H1 (cell line): ENCODE data around the gene ITIH6. TPM values are rescaled to one million over a fixed set of nuclear protein-coding genes. Genes with fewer than 3 reads are reported as not detected.

ENCODE experiments used
- CTCF ChIA-PET: fragments of 300-600 bp; sonication (Branson Sonifier 250); formaldehyde crosslinking; loops from one replicate; lab custom pipeline; 2021; ENCODE audit not compliant: partially characterized antibody; lab: Charles Lee
- POLR2A ChIA-PET: fragments of 300-600 bp; sonication (Branson Sonifier 250); formaldehyde crosslinking; loops from one replicate; lab custom pipeline; 2021; ENCODE audit warnings: inconsistent platforms; ENCODE audit not compliant: partially characterized antibody; lab: Charles Lee
- DNase-seq, 2 experiments: peaks; one replicate each; pipeline versions ENCODE4 v3.0.0 to v3.0.0-alpha.2; 2010 to 2022; ENCODE audit warnings: low spot score in 2 of 2, low read depth in 1 of 2, mixed read lengths in 1 of 2
- FAIRE-seq: peaks from 2 replicates; lab custom pipeline; 2011; peaks lifted over from hg19 to GRCh38; lab: Jason Lieb, UNC
- H2AFZ ChIP-seq: 2 replicates; pipeline ENCODE4 v1.8.1; 2012; ENCODE audit warnings: low read length, inconsistent platforms
- H2AK5ac ChIP-seq: 2 replicates; pipeline ENCODE4 v1.6.1; 2013; ENCODE audit warnings: low read depth, low read length
- H2BK120ac ChIP-seq: replicated peaks from 2 replicates; pipeline ENCODE3; 2013; ENCODE audit warnings: low read depth, low read length, inconsistent platforms
- H2BK12ac ChIP-seq: 2 replicates; pipeline ENCODE4 v1.6.1; 2013; ENCODE audit warnings: low read depth, low read length
- H2BK15ac ChIP-seq: 2 replicates; pipeline ENCODE4 v1.6.1; 2013; ENCODE audit warnings: low read length
- H2BK20ac ChIP-seq: 2 replicates; pipeline ENCODE4 v1.6.1; 2013; ENCODE audit warnings: low read length
- H2BK5ac ChIP-seq: 2 replicates; pipeline ENCODE4 v1.6.1; 2013; ENCODE audit warnings: low read depth, low read length
- H3K14ac ChIP-seq: 2 replicates; pipeline ENCODE4 v1.6.1; 2013; ENCODE audit warnings: inconsistent platforms; ENCODE audit not compliant: insufficient read length
- H3K18ac ChIP-seq: 2 replicates; pipeline ENCODE4 v1.6.1; 2013; ENCODE audit warnings: low read length; ENCODE audit errors: extremely low read depth
- H3K23ac ChIP-seq: 2 replicates; pipeline ENCODE4 v1.6.1; 2013; ENCODE audit warnings: inconsistent platforms; ENCODE audit not compliant: insufficient read length
- H3K23me2 ChIP-seq: 2 replicates; pipeline ENCODE4 v1.6.1; 2013; ENCODE audit warnings: low read depth, low read length
- H3K27ac ChIP-seq: 2 replicates; pipeline ENCODE4 v1.6.1; 2011; ENCODE audit warnings: low read depth, low read length, inconsistent platforms
- H3K27me3 ChIP-seq, 4 experiments: replicated peaks in 1 of 4; 1 replicate in 1 of 4; 2 replicates in 3 of 4; pipeline versions ENCODE4 v1.6.1 to v1.8.1; 2011 to 2013; ENCODE audit warnings: low read length in 3 of 4, mild to moderate bottlenecking in 3 of 4, inconsistent platforms in 2 of 4, mixed read lengths in 2 of 4, moderate library complexity in 1 of 4; ENCODE audit not compliant: control insufficient read depth in 3 of 4, insufficient read depth in 3 of 4; ENCODE audit errors: extremely low read depth in 1 of 4
- H3K36me3 ChIP-seq, 4 experiments: 2 replicates each; pipeline versions ENCODE4 v1.6.1 to v1.8.1; 2011 to 2013; ENCODE audit warnings: mild to moderate bottlenecking in 4 of 4, low read length in 3 of 4, moderate library complexity in 2 of 4, control low read depth in 1 of 4, inconsistent platforms in 1 of 4; ENCODE audit not compliant: insufficient read depth in 4 of 4, control insufficient read depth in 2 of 4
- H3K4ac ChIP-seq: replicated peaks from 2 replicates; pipeline ENCODE3; 2013; ENCODE audit warnings: low read length, low read depth, mixed read lengths, inconsistent platforms; ENCODE audit not compliant: insufficient read length
- H3K4me1 ChIP-seq, 4 experiments: replicated peaks in 1 of 4; 1 replicate in 1 of 4; 2 replicates in 3 of 4; pipeline versions ENCODE4 v1.6.1 to v1.8.1; 2011 to 2013; ENCODE audit warnings: low read length in 3 of 4, inconsistent platforms in 2 of 4, mixed read lengths in 1 of 4; ENCODE audit not compliant: insufficient read depth in 4 of 4, control insufficient read depth in 3 of 4
- H3K4me2 ChIP-seq, 2 experiments: 2 replicates each; pipeline versions ENCODE4 v1.6.1 to v1.8.1; 2011 to 2013; ENCODE audit warnings: low read depth in 2 of 2, low read length in 2 of 2, control low read depth in 1 of 2, inconsistent platforms in 1 of 2, mild to moderate bottlenecking in 1 of 2; ENCODE audit not compliant: insufficient read depth in 1 of 2
- H3K4me3 ChIP-seq, 4 experiments: fragments of 200-600, 300-600 bp in 1 of 4; sonication (generic), shearing (Covaris generic), sonication (Bioruptor Twin) in 1 of 4; 2 replicates each; pipeline versions ENCODE4 v1.5.1 to v1.8.1; 2011 to 2016; ENCODE audit warnings: low read length in 4 of 4, low read depth in 3 of 4, control low read depth in 2 of 4, inconsistent platforms in 2 of 4, mild to moderate bottlenecking in 2 of 4, mixed read lengths in 1 of 4, moderate library complexity in 1 of 4; ENCODE audit not compliant: insufficient read depth in 2 of 4; ENCODE audit errors: extremely low read depth in 1 of 4
- H3K56ac ChIP-seq: replicated peaks from 2 replicates; pipeline ENCODE3; 2013; ENCODE audit warnings: low read depth, mild to moderate bottlenecking, mixed read lengths, low read length, inconsistent platforms; ENCODE audit not compliant: insufficient read length
- H3K79me1 ChIP-seq: 2 replicates; pipeline ENCODE4 v1.6.1; 2013; ENCODE audit warnings: low read depth, low read length, control low read depth
- H3K79me2 ChIP-seq, 2 experiments: 2 replicates each; pipeline versions ENCODE4 v1.6.1 to v1.8.1; 2012 to 2013; ENCODE audit warnings: low read length in 2 of 2, mild to moderate bottlenecking in 2 of 2, inconsistent platforms in 1 of 2; ENCODE audit not compliant: insufficient read depth in 2 of 2, control insufficient read depth in 1 of 2
- H3K9ac ChIP-seq, 4 experiments: replicated peaks in 1 of 4; 1 replicate in 1 of 4; 2 replicates in 3 of 4; pipeline versions ENCODE4 v1.6.1 to v1.8.1; 2011 to 2013; ENCODE audit warnings: low read depth in 3 of 4, low read length in 3 of 4, control low read depth in 2 of 4, mild to moderate bottlenecking in 2 of 4, moderate library complexity in 2 of 4, inconsistent platforms in 1 of 4; ENCODE audit errors: extremely low read depth in 1 of 4
- H3K9me3 ChIP-seq, 2 experiments: 2 replicates each; pipeline versions ENCODE4 v1.6.1 to v1.8.1; 2012 to 2013; ENCODE audit warnings: mild to moderate bottlenecking in 2 of 2, moderate library complexity in 2 of 2, control low read depth in 1 of 2, inconsistent platforms in 1 of 2, low read depth in 1 of 2, low read length in 1 of 2, mixed read lengths in 1 of 2; ENCODE audit not compliant: insufficient read depth in 2 of 2
- H4K20me1 ChIP-seq, 2 experiments: replicated peaks in 1 of 2; 2 replicates each; pipeline versions ENCODE3 to v1.8.1; 2011 to 2013; ENCODE audit warnings: inconsistent platforms in 2 of 2, low read length in 2 of 2, mild to moderate bottlenecking in 1 of 2; ENCODE audit not compliant: insufficient read depth in 2 of 2, control insufficient read depth in 1 of 2
- H4K5ac ChIP-seq: 2 replicates; pipeline ENCODE4 v1.6.1; 2013; ENCODE audit warnings: low read length, low read depth, mixed read lengths, inconsistent platforms; ENCODE audit not compliant: insufficient read length
- H4K8ac ChIP-seq: 2 replicates; pipeline ENCODE4 v1.8.0; 2013; ENCODE audit warnings: mild to moderate bottlenecking, moderate library complexity, low read length, inconsistent platforms; ENCODE audit not compliant: insufficient read depth; ENCODE audit errors: extremely low read depth
- H4K91ac ChIP-seq: replicated peaks from 2 replicates; pipeline ENCODE3; 2013; ENCODE audit warnings: low read length, mixed read lengths, inconsistent platforms; ENCODE audit not compliant: insufficient read length
- BCL11A ChIP-seq, 2 experiments: IDR thresholded peaks; one replicate each; pipeline ENCODE4 v1.6.1; 2011; ENCODE audit warnings: low read depth in 2 of 2, low read length in 2 of 2, mild to moderate bottlenecking in 2 of 2
- BRCA1 ChIP-seq: IDR thresholded peaks from 2 replicates; pipeline ENCODE4 v1.6.1; 2012; ENCODE audit warnings: low read depth, low read length, improper control_type of control experiment
- CEBPB ChIP-seq: IDR thresholded peaks from 2 replicates; pipeline ENCODE4 v1.6.1; 2012; ENCODE audit warnings: low read depth, low read length
- CTBP2 ChIP-seq: IDR thresholded peaks from 2 replicates; pipeline ENCODE4 v1.7.0; 2011; ENCODE audit warnings: borderline replicate concordance, mild to moderate bottlenecking, moderate library complexity, mixed read lengths, low read length; ENCODE audit not compliant: insufficient read depth, insufficient read length
- HDAC2 ChIP-seq, 2 experiments: fragments of 300-600 bp in 1 of 2; sonication (generic) in 1 of 2; IDR thresholded peaks; 2 replicates each; pipeline ENCODE4 v1.6.1; 2011 to 2012; ENCODE audit warnings: low read depth in 2 of 2, low read length in 2 of 2, mild to moderate bottlenecking in 2 of 2, moderate library complexity in 2 of 2, borderline replicate concordance in 1 of 2, inconsistent platforms in 1 of 2
- JUND ChIP-seq: IDR thresholded peaks from 2 replicates; pipeline ENCODE4 v1.6.1; 2011; ENCODE audit warnings: mild to moderate bottlenecking, improper control_type of control experiment, low read length
- MAFK ChIP-seq: IDR thresholded peaks from 2 replicates; pipeline ENCODE4 v1.6.1; 2012; ENCODE audit warnings: low read depth, mild to moderate bottlenecking, improper control_type of control experiment, low read length
- SAP30 ChIP-seq: fragments of 300-600 bp; sonication (generic); IDR thresholded peaks from 2 replicates; pipeline ENCODE4 v1.7.1; 2012; ENCODE audit warnings: low read length, moderate library complexity, mild to moderate bottlenecking, inconsistent platforms; ENCODE audit not compliant: insufficient read depth, insufficient replicate concordance
- TAF7 ChIP-seq: optimal IDR thresholded peaks from 2 replicates; pipeline ENCODE3; 2011; ENCODE audit warnings: low read depth, mild to moderate bottlenecking, inconsistent platforms, low read length, moderate library complexity, borderline replicate concordance
- TCF12 ChIP-seq: IDR thresholded peaks from 2 replicates; pipeline ENCODE4 v1.6.1; 2011; ENCODE audit warnings: low read depth, mild to moderate bottlenecking, low read length
- WGBS, 2 experiments: shearing (Covaris generic) in 1 of 2; methylation state at CpG; one replicate each; pipeline versions ENCODE4 v1.1.6 to v1.1.7; 2013 to 2015; ENCODE audit warnings: low lambda C conversion rate in 2 of 2, mixed read lengths in 2 of 2, inconsistent platforms in 1 of 2, low coverage in 1 of 2, missing lambda C conversion rate in 1 of 2; ENCODE audit not compliant: insufficient replicate concordance in 2 of 2, insufficient coverage in 1 of 2, insufficient read length in 1 of 2; ENCODE audit errors: extremely low coverage in 1 of 2, missing lambda C conversion rate in 1 of 2; 5-methylcytosine and 5-hydroxymethylcytosine counted together
- long read RNA-seq, 2 experiments: library from RNA in 1 of 2; library from capped mRNA in 1 of 2; stranded (forward); transcript quantifications; one replicate each; pipeline ENCODE4 v2.0.0, GENCODE V29; 2021; ENCODE audit warnings: inconsistent platforms in 1 of 2
- polyA minus RNA-seq, 3 experiments: library from RNA; depleted of rRNA, polyadenylated mRNA; stranded (reverse); fragments of >200 nt; gene quantifications; 1 replicate in 2 of 3; 2 replicates in 1 of 3; pipeline ENCODE4 v1.2.3, GENCODE V29; 2011
- polyA plus RNA-seq, 7 experiments: library from polyadenylated mRNA; depleted of rRNA in 3 of 7; stranded (reverse) in 5 of 7; unstranded in 2 of 7; fragments of >200 nt in 5 of 7; fragments of 200-250 nt in 2 of 7; gene quantifications; 1 replicate in 5 of 7; 2 replicates in 1 of 7; 4 replicates in 1 of 7; pipeline versions ENCODE4 v1.2.1 to v1.2.3, GENCODE V29; 2011 to 2013; ENCODE audit warnings: missing spikeins in 2 of 7, mixed read lengths in 2 of 7
- total RNA-seq: library from RNA; stranded (reverse); fragmentation: NEBNext Ultra II Directional; extraction: Animal tissue kit (Norgen Biotek cat#: 25700); gene quantifications from 2 replicates; pipeline ENCODE4 v1.2.1, GENCODE V29; 2021

The ITIH6 gene
- not detected in 2 replicates for total RNA-seq
- polyA plus RNA-seq (2011; rRNA removed): 0.02 TPM in 1 of 2 replicates, not detected in the other
- polyA plus RNA-seq (2011; cell fraction: cytosol; rRNA removed): not detected
- 0.06 TPM for polyA plus RNA-seq (2011; cell fraction: nucleus; rRNA removed)
- polyA plus RNA-seq (2012, experiment 1 of 2): not detected in 4 replicates
- polyA plus RNA-seq (2012, experiment 2 of 2): not detected
- not detected for polyA plus RNA-seq (2013, experiment 1 of 2)
- polyA plus RNA-seq (2013, experiment 2 of 2): not detected
- polyA minus RNA-seq (2011; rRNA and poly(A)+ RNA removed): 0.03 and 0.07 TPM in 2 replicates
- not detected for polyA minus RNA-seq (2011; cell fraction: cytosol; rRNA and poly(A)+ RNA removed)
- polyA minus RNA-seq (2011; cell fraction: nucleus; rRNA and poly(A)+ RNA removed): not detected
- long read RNA-seq, experiment 1: 0 reads
- long read RNA-seq, experiment 2: 0 reads

- DNase-seq (no peak), FAIRE-seq (no peak)
- no peak within 1 kb of the TSS for H3K27ac ChIP-seq
- no peak within 1 kb of the TSS for H3K4me2 ChIP-seq
- H3K36me3 ChIP-seq: no peaks in the 10 kb centered on the region
- H3K9me3 ChIP-seq: no peaks in the 10 kb centered on the region
- no peak within 1 kb of the TSS for H2AK5ac ChIP-seq
- no peaks in the 10 kb centered on the region for H3K4me1 ChIP-seq
- ChIA-PET POLR2A (no interaction called here), CTCF (interaction anchor here (1.5 kb wide), 1 partner anchor 158 kb away, joined by 5 read pairs; no protein-coding TSS in a partner anchor)
- WGBS, 2 experiments: 94% methylated on average over 2 of the region's 2 CpGs; no CpG with 5 or more reads in 1 of the 2 experiments
- H3K23me2 ChIP-seq: no peaks in the 10 kb centered on the region
- H3K4ac ChIP-seq: no peak within 1 kb of the TSS
- H3K9ac ChIP-seq: no peak within 1 kb of the TSS
- H2BK120ac ChIP-seq: no peak within 1 kb of the TSS
- H2AFZ ChIP-seq: no peak within 1 kb of the TSS
- no peak within 1 kb of the TSS for H2BK5ac ChIP-seq
- H4K91ac ChIP-seq: no peak within 1 kb of the TSS
- H4K20me1 ChIP-seq: no peaks in the 10 kb centered on the region
- H3K56ac ChIP-seq: no peak within 1 kb of the TSS
- no peaks in the 10 kb centered on the region for H3K27me3 ChIP-seq
- no peak within 1 kb of the TSS for H2BK15ac ChIP-seq
- H4K8ac ChIP-seq: no peak within 1 kb of the TSS
- no peak within 1 kb of the TSS for H3K23ac ChIP-seq
- no peak within 1 kb of the TSS for H4K5ac ChIP-seq
- H3K14ac ChIP-seq: no peak within 1 kb of the TSS
- H3K79me1 ChIP-seq: no peaks in the 10 kb centered on the region
- no peak within 1 kb of the TSS for H3K18ac ChIP-seq
- H3K4me3 ChIP-seq: no peak within 1 kb of the TSS
- H3K79me2 ChIP-seq: no peaks in the 10 kb centered on the region
- no peak within 1 kb of the TSS for H2BK12ac ChIP-seq
- H2BK20ac ChIP-seq: no peak within 1 kb of the TSS
- no peak for TF ChIP-seq CEBPB
- no peak for TF ChIP-seq TAF7
- no peak for TF ChIP-seq JUND
- no peak for TF ChIP-seq BRCA1
- TF ChIP-seq BCL11A (IDR thresholded peaks at IDR 0.05; ENCODE audit: low read depth in 2 of 2, low read length in 2 of 2): no peak
- TF ChIP-seq SAP30: no peak
- no peak for TF ChIP-seq MAFK
- TF ChIP-seq CTBP2: no peak
- TF ChIP-seq HDAC2 (IDR thresholded peaks at IDR 0.05; ENCODE audit: borderline replicate concordance in 1 of 2, low read depth in 2 of 2, low read length in 2 of 2): no peak
- no peak for TF ChIP-seq TCF12
Observed at GRCh38 chrX:54798137-54798536, at the start of gene ITIH6. Gene ITIH6, minus strand, starts transcription at chrX:54798255. Its CDS starts 45 bp downstream, at chrX:54798210.
